ENCODE results near the gene DRC7.
"Not testable (repeated sequence)": the region's sequence is repeated elsewhere in the genome, so short reads cannot be mapped to it uniquely, and the experiment has no call there.

Gene DRC7

GRCh38 chr16:57735755-57736418, 41.3 kb downstream of the DRC7 start, which contains the start of gene KATNB1:
TSS of gene KATNB1 (plus strand) at chr16:57735770. CDS start at chr16:57737244, 1,474 bp downstream.
- DNase-seq (ENCODE audit: low read depth in 3 of 3), result no peak

GRCh38 chr16:57736419-57737351, 42.1 kb downstream of the DRC7 start:
- peak in 2 of 3 experiments; percentile 13 to 34 for DNase-seq (ENCODE audit: low read depth in 3 of 3)

GRCh38 chr16:57738844-57739243, 44.2 kb downstream of the DRC7 start:
- no peak for DNase-seq (ENCODE audit: low read depth in 3 of 3)

DNA sequence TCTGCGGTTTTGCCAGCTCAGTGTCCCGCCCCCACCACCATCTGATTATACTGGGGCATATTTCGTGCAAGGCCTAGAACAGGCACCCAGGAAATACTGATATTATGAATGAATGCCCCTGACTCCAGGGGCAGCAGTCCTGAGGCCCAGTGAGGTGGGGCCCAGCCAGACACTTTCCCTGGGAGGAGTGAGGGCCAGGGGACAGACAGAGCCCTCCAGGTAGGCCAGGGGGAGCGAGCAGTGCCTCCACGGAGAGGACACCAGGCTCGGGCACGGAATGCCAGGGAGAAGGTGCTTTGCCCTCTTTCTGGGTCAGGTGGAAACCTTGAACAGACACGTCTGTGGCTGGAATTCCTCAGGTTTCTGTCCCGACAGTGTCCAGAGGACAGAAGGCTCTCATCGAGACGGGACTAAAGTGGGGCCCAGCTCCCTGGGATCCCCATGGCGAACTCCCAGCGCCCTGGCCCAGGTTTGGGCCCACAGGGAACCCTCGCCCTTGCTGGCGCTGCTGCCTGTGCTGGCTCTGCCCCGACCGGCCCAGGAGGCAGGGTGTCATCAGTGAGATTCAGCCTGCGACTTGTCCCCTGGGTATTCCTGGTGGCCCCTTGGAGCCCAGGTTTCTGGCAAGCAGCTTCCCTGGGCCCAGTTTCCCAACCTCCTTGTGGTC, 45.3 kb downstream of the DRC7 start:
- DNase-seq (ENCODE audit: low read depth in 3 of 3), result no peak

DNA sequence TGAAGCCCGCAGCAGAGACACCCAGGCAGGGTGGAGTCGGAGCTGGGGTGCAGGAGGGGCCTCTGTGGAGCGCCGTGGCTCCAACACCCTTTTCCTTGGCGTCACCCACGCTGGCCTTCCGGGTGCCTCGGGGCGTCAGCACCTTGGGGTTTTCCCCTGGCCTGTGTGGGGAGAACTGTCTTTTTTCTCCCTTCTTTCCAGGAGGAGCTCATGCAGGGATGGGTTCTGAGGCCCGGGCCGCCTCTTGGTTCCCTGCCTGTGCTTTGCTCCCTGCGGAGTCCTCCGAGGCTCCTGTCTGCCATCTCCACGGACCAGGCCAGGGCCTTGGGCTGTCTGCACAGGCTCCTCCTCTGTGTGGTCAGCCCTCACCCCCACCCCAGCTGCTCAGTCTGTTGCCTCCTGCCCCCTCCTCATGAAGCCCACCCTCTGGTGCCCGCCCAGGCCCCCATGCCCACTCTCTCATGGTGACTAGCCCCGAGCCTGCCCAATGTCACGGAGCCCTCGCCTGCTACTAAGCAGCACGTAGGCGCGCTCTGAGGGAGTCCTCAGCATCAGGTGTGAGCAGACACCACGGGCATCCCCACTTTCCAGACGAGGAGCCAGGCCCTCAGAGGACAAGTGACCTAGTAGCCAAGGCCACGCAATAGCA, 45.9 kb downstream of the DRC7 start:
- DNase-seq (ENCODE audit: low read depth in 3 of 3), result no peak

DNA sequence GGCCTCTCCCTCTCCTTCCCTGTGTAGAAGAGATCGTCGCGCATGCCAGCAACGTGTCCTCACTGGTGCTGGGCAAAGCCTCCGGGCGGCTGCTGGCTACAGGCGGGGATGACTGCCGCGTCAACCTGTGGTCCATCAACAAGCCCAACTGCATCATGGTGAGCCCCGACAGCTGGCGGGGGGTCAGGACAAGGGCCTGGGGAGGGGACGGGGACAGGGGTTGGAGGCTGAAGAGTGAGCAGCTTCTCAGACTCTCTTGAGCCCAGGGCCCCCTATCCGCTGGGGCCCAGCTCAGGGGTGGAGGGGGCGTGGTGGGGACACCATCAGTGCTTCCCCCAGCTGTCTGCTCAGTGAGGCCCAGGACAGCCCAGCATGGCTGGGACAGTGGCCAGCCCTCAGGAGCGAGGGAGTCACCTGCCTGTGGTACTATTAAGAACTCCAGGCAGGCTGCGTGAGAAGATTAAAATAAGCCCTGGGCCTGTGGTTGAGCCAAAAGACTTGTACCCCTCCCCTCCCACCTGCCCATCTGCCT, 47.1 kb downstream of the DRC7 start:
- DNase-seq (ENCODE audit: low read depth in 3 of 3), result no peak

GRCh38 chr16:57742543-57742942, 47.9 kb downstream of the DRC7 start:
- no peak for DNase-seq (ENCODE audit: low read depth in 3 of 3)

- no peak for DNase-seq (ENCODE audit: low read depth in 3 of 3)
Measured at GRCh38 chr16:57743458-57743857, 48.9 kb downstream of the DRC7 start.

DNA sequence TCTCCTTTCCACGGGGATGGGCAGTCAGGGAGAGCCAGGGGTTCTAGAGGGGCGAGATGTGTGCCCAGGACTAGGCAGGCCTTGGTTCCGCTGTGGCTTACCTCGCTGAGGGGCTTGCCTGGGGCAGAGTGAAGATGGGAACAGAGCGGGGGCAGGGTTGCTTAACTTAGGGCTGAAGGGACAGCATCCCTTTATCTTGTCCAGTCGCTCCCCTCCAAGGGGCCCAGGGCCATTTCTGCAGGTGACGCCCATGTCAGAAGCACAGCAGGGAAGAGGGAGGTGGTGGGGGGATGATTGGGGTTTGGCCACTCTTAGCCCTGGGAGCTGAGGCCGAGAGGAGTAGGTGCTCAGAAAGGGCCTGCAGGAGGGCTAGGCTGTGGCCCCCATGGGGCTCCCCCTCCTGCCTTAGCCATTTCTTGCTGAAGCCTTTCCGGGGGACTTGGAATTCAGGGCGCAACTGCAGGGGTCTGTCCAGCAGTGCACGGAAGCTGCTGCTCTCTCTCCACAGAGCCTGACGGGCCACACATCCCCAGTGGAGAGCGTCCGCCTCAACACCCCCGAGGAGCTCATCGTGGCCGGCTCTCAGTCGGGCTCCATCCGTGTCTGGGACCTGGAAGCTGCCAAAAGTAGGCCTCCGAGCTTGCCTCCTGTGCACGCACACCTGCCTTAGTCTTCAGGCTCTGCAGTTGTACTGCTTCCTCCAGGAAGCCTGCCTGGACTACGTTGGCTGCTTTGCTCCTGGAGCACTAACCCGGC, 49.5 kb downstream of the DRC7 start:
- no peak for DNase-seq (ENCODE audit: low read depth in 3 of 3)

DNA sequence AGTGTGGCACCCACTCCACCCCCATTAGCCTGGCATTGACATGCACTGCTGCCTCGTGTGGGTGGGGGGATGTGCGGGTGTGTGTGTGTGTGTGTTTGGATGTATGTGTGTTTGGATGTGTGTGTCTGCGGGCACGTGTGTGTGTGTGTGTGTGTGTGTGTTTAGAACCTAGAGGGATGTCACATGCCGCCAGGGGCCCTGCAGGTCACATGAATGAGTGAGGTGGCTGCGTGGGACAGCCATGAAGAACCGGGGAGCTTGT, 50.0 kb downstream of the DRC7 start:
- no peak for DNase-seq (ENCODE audit: low read depth in 3 of 3)

- no peak for DNase-seq (ENCODE audit: low read depth in 3 of 3)
Measured at GRCh38 chr16:57745768-57746167, 51.2 kb downstream of the DRC7 start.

GRCh38 chr16:57746316-57746715, 51.7 kb downstream of the DRC7 start:
- DNase-seq (ENCODE audit: low read depth in 3 of 3), result not testable (repeated sequence)

DNA sequence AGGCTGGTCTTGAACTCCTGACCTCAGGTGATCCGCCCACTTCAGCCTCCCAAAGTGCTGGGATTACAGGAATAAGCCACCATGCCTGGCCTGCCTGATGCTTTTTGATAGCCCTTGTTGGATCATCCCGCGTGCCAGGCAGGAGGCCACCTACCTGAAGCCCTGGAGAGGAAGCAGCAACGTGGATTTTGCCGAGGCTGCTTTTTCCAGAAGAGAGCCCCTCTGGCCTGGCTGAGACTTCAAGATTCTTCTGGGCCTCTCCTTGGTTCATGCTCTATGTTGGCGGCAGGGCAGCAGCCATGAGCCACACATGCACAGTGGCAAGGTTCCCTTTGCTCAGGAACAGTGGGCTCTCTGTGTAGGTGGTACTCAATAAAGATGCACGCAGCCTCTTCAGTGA, 52.5 kb downstream of the DRC7 start:
- DNase-seq (ENCODE audit: low read depth in 3 of 3), result no peak

- no peak for DNase-seq (ENCODE audit: low read depth in 3 of 3)
Measured at GRCh38 chr16:57747496-57747895, 52.9 kb downstream of the DRC7 start.

GRCh38 chr16:57747996-57748395, 53.4 kb downstream of the DRC7 start:
- no peak for DNase-seq (ENCODE audit: low read depth in 3 of 3)

DNA sequence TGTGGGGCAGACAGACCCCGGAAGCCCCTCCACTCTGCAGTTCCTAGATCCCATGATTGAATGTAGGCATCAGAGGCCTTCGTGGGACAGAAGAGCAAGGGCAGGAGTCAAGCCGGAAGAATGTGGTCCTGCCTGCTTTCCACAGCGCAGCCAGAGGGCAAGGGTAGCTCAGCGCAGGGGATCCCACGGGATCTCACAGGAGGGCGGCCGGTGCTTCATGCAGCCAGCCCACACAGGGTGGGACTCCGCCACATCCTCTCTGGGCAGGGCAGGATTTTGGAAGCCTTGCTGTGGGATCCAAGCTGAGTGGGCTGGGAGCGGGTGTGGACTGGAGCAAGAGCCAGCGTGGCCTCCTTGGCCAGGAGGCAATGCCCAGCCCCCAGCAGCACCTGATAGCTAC, 54.0 kb downstream of the DRC7 start:
- no peak for DNase-seq (ENCODE audit: low read depth in 3 of 3)

- DNase-seq (ENCODE audit: low read depth in 3 of 3), result no peak
Measured at GRCh38 chr16:57749101-57749692, 54.6 kb downstream of the DRC7 start.

GRCh38 chr16:57749856-57750452, 55.3 kb downstream of the DRC7 start:
- no peak for DNase-seq (ENCODE audit: low read depth in 3 of 3)

GRCh38 chr16:57750796-57751538, 56.4 kb downstream of the DRC7 start:
- DNase-seq (ENCODE audit: low read depth in 3 of 3), result no peak
